A549 (cell line): ENCODE data around the gene GRIA3. TPM values are rescaled to one million over a fixed set of nuclear protein-coding genes. Genes with fewer than 3 reads are reported as not detected.

ENCODE experiments used
- ATAC-seq, 2 experiments: fragments of 200-7000 bp in 1 of 2; fragments of >200 bp in 1 of 2; cut with Nextera tagmentation in 1 of 2; cut with Tn5 transposase in 1 of 2; 3 replicates each; pipeline versions ENCODE4 v1.8.0 to v1.9.1; 2018 to 2020; ENCODE audit warnings: mild to moderate bottlenecking in 1 of 2, moderate library complexity in 1 of 2
- CTCF ChIA-PET: fragments of 300-600 bp; sonication (Branson Sonifier 250); formaldehyde crosslinking; extraction: SDS; loops from one replicate; lab custom pipeline; 2021; ENCODE audit warnings: antibody characterized with exemption, inconsistent platforms; lab: Yijun Ruan, JAX
- POLR2A ChIA-PET: fragments of 350-600 bp; formaldehyde crosslinking; extraction: SDS; loops from one replicate; lab custom pipeline; 2021; ENCODE audit warnings: antibody characterized with exemption, inconsistent platforms; lab: Yijun Ruan, JAX
- DNase-seq, 2 experiments: peaks; one replicate each; pipeline versions ENCODE4 v3.0.0 to v3.0.0-alpha.2; 2011 to 2016; ENCODE audit warnings: low read depth in 1 of 2, low spot score in 1 of 2
- FAIRE-seq: peaks from 2 replicates; lab custom pipeline; 2011; peaks lifted over from hg19 to GRCh38; lab: Jason Lieb, UNC
- H3K27ac ChIP-seq, 2 experiments: fragments of >200 bp; sonication (Bioruptor Twin); formaldehyde crosslinking; 3 replicates each; pipeline ENCODE4 v1.5.1; 2016 to 2017
- H3K4me1 ChIP-seq: fragments of >200 bp; sonication (Bioruptor Twin); formaldehyde crosslinking; 3 replicates; pipeline ENCODE4 v1.6.1; 2016
- H3K4me2 ChIP-seq: fragments of >200 bp; sonication (Bioruptor Twin); formaldehyde crosslinking; 3 replicates; pipeline ENCODE4 v1.6.1; 2016
- H3K4me3 ChIP-seq: fragments of >200 bp; sonication (Bioruptor Twin); formaldehyde crosslinking; 3 replicates; pipeline ENCODE4 v1.5.1; 2016
- H3K9me3 ChIP-seq: fragments of >200 bp; sonication (Bioruptor Twin); formaldehyde crosslinking; 3 replicates; pipeline ENCODE4 v1.6.1; 2016
- CBX8 ChIP-seq: fragments of 200-600 bp; sonication (generic); IDR thresholded peaks from 2 replicates; pipeline ENCODE4 v1.6.1; 2016
- EHF ChIP-seq: fragments of 250-450 bp; sonication (Bioruptor Pico); IDR thresholded peaks from 2 replicates; pipeline ENCODE4 v1.5.0; 2020; ENCODE audit warnings: mild to moderate bottlenecking
- EHMT2 ChIP-seq: fragments of 200-600 bp; sonication (generic); IDR thresholded peaks from 2 replicates; pipeline ENCODE4 v1.6.1; 2016; ENCODE audit warnings: antibody characterized with exemption, low read depth, mild to moderate bottlenecking, moderate library complexity
- ELK1 ChIP-seq: fragments of 150-350 bp; IDR thresholded peaks from 2 replicates; pipeline ENCODE4 v1.6.1; 2014; ENCODE audit warnings: low read depth, mild to moderate bottlenecking, low read length
- FOSL2 ChIP-seq, 2 experiments: fragments of 450-650 bp in 1 of 2; fragments of >200 bp in 1 of 2; sonication (Bioruptor Twin) in 1 of 2; formaldehyde crosslinking; IDR thresholded peaks; 2 replicates each; pipeline versions ENCODE4 v1.5.0 to v1.6.1; 2016 to 2020; ENCODE audit warnings: mild to moderate bottlenecking in 1 of 2, moderate library complexity in 1 of 2
- FOXS1 ChIP-seq: fragments of 250-450 bp; sonication (Bioruptor Pico); IDR thresholded peaks from 2 replicates; pipeline ENCODE4 v1.5.0; 2020; ENCODE audit warnings: mild to moderate bottlenecking, moderate library complexity
- HDAC2 ChIP-seq: fragments of 200-600 bp; sonication (generic); IDR thresholded peaks from 2 replicates; pipeline ENCODE4 v1.6.1; 2016
- HEYL ChIP-seq: fragments of 250-450 bp; sonication (Bioruptor Pico); IDR thresholded peaks from 2 replicates; pipeline ENCODE4 v1.8.0; 2021; ENCODE audit warnings: mild to moderate bottlenecking, moderate library complexity
- HOXB5 ChIP-seq: fragments of 250-450 bp; sonication (Bioruptor Pico); IDR thresholded peaks from 2 replicates; pipeline ENCODE4 v1.5.0; 2020; ENCODE audit warnings: mild to moderate bottlenecking, moderate library complexity
- JUN ChIP-seq, 2 experiments: fragments of >200 bp; sonication (Bioruptor Twin); formaldehyde crosslinking; IDR thresholded peaks; 2 replicates in 1 of 2; 3 replicates in 1 of 2; pipeline ENCODE4 v1.6.1; 2016 to 2017
- JUNB ChIP-seq: fragments of >200 bp; sonication (Bioruptor Twin); formaldehyde crosslinking; IDR thresholded peaks from 2 replicates; pipeline ENCODE4 v1.6.1; 2016
- MAFK ChIP-seq: fragments of 450-650 bp; IDR thresholded peaks from 2 replicates; pipeline ENCODE4 v1.6.1; 2014; ENCODE audit not compliant: partially characterized antibody
- MAZ ChIP-seq: fragments of 150-350 bp; IDR thresholded peaks from 2 replicates; pipeline ENCODE4 v1.6.1; 2014; ENCODE audit warnings: antibody characterized with exemption, low read depth, low read length, borderline replicate concordance
- MYC ChIP-seq: IDR thresholded peaks from 2 replicates; pipeline ENCODE4 v1.6.1; 2012; ENCODE audit warnings: mild to moderate bottlenecking, inconsistent platforms, low read length, improper control_type of control experiment, borderline replicate concordance
- NFE2L2 ChIP-seq: fragments of 150-350 bp; conservative IDR thresholded peaks from 2 replicates; pipeline ENCODE4 v1.6.1; 2014; ENCODE audit warnings: low read length
- NPAS2 ChIP-seq: fragments of 250-450 bp; sonication (Bioruptor Pico); IDR thresholded peaks from 2 replicates; pipeline ENCODE4 v1.8.0; 2022; ENCODE audit warnings: mild to moderate bottlenecking, moderate library complexity, borderline replicate concordance
- POLR2A ChIP-seq: IDR thresholded peaks from 2 replicates; pipeline ENCODE4 v1.6.1; 2012; ENCODE audit warnings: mild to moderate bottlenecking, low read length
- POLR2AphosphoS2 ChIP-seq: conservative IDR thresholded peaks from 2 replicates; pipeline ENCODE4 v1.6.1; 2012; ENCODE audit warnings: low read length, improper control_type of control experiment, inconsistent platforms
- RAD21 ChIP-seq, 2 experiments: fragments of >200 bp in 1 of 2; sonication (Bioruptor Twin) in 1 of 2; formaldehyde crosslinking in 1 of 2; IDR thresholded peaks in 1 of 2; conservative IDR thresholded peaks in 1 of 2; 2 replicates in 1 of 2; 3 replicates in 1 of 2; pipeline ENCODE4 v1.6.1; 2012 to 2018; ENCODE audit warnings: inconsistent platforms in 1 of 2
- RARB ChIP-seq: fragments of 250-450 bp; sonication (Bioruptor Pico); IDR thresholded peaks from 2 replicates; pipeline ENCODE4 v1.8.0; 2021; ENCODE audit warnings: mild to moderate bottlenecking, moderate library complexity
- REST ChIP-seq: fragments of 200-600 bp; sonication (generic); IDR thresholded peaks from 2 replicates; pipeline ENCODE4 v1.6.1; 2016; ENCODE audit warnings: antibody characterized with exemption, mild to moderate bottlenecking, moderate library complexity
- RFX5 ChIP-seq: fragments of 450-650 bp; IDR thresholded peaks from 2 replicates; pipeline ENCODE4 v1.7.1; 2014; ENCODE audit warnings: antibody characterized with exemption, mild to moderate bottlenecking, moderate library complexity
- RNF2 ChIP-seq: fragments of 200-600 bp; sonication (generic); IDR thresholded peaks from 2 replicates; pipeline ENCODE4 v1.6.1; 2016; ENCODE audit warnings: low read depth, mild to moderate bottlenecking, antibody characterized with exemption, moderate library complexity, borderline replicate concordance
- SMC3 ChIP-seq: fragments of >200 bp; sonication (Bioruptor Twin); formaldehyde crosslinking; IDR thresholded peaks from 3 replicates; pipeline ENCODE4 v1.6.1; 2018; ENCODE audit warnings: inconsistent platforms
- SREBF2 ChIP-seq: fragments of 450-650 bp; IDR thresholded peaks from 2 replicates; pipeline ENCODE4 v1.6.1; 2014; ENCODE audit warnings: mild to moderate bottlenecking, moderate library complexity
- TP53 ChIP-seq: fragments of 250-450 bp; sonication (Bioruptor Pico); IDR thresholded peaks from 2 replicates; pipeline ENCODE4 v1.5.0; 2021; ENCODE audit warnings: mild to moderate bottlenecking, moderate library complexity
- ZFP36 ChIP-seq: fragments of 450-650 bp; IDR thresholded peaks from 2 replicates; pipeline ENCODE4 v1.6.1; 2014; ENCODE audit warnings: borderline replicate concordance; ENCODE audit not compliant: partially characterized antibody
- ZNF302 ChIP-seq: fragments of 250-450 bp; sonication (Bioruptor Pico); IDR thresholded peaks from 2 replicates; pipeline ENCODE4 v1.9.0; 2021; ENCODE audit warnings: inconsistent platforms, mild to moderate bottlenecking, moderate library complexity
- ZSCAN20 ChIP-seq: fragments of 250-450 bp; sonication (Bioruptor Pico); IDR thresholded peaks from 2 replicates; pipeline ENCODE4 v1.8.0; 2022; ENCODE audit warnings: mild to moderate bottlenecking, moderate library complexity
- WGBS: methylation state at CpG from one replicate; pipeline ENCODE4 v1.1.6; 2017; ENCODE audit errors: missing lambda C conversion rate; 5-methylcytosine and 5-hydroxymethylcytosine counted together
- polyA plus RNA-seq, 4 experiments: library from polyadenylated mRNA; depleted of rRNA in 3 of 4; stranded (reverse); fragments of >200 nt; fragmentation: RNase III in 1 of 4; extraction: RNeasy Plus Mini Kit Qiagen cat#74134 plus additional on column Dnase treatment in 1 of 4; gene quantifications; 2 replicates in 3 of 4; 3 replicates in 1 of 4; pipeline ENCODE4 v1.2.3, GENCODE V29; 2011 to 2017
- TF ChIP-seq, protein P1 (sequence below): fragments of >200 bp; sonication (Bioruptor Twin); formaldehyde crosslinking; IDR thresholded peaks from 3 replicates; pipeline ENCODE4 v1.5.1; 2016

The GRIA3 gene
- polyA plus RNA-seq, 2 of the 4 experiments (the other 2 are of a cell fraction): not detected

- TF ChIP-seq EHMT2: no peak
- TF ChIP-seq JUNB: no peak
Measured at GRCh38 chrX:123185721-123186120, 1.6 kb downstream of the GRIA3 start (continued).

- TF ChIP-seq NFE2L2 (no peak), FOSL2 (IDR thresholded peaks at IDR 0.05) (no peak), FOSL2 (CRISPR knock-in tag; IDR thresholded peaks at IDR 0.05) (no peak), TP53 (CRISPR knock-in tag) (no peak), RFX5 (no peak), SMC3 (no peak), HOXB5 (CRISPR knock-in tag) (no peak)
- no peak for ATAC-seq
- WGBS: 72% methylated on average over 3 of the region's 3 CpGs
- Histone ChIP-seq H3K4me1 (no peaks in the 10 kb centered on the region), H3K27ac (no peak overlapping the region), H3K4me2 (no peak overlapping the region), H3K4me3 (no peak overlapping the region), H3K9me3 (no peaks in the 10 kb centered on the region)
- peak; percentile 61 for FAIRE-seq
- ChIA-PET CTCF (no interaction called here), POLR2A (no interaction called here)
- no peak for DNase-seq
Measured at GRCh38 chrX:123186801-123187200, 2.7 kb downstream of the GRIA3 start.

DNA sequence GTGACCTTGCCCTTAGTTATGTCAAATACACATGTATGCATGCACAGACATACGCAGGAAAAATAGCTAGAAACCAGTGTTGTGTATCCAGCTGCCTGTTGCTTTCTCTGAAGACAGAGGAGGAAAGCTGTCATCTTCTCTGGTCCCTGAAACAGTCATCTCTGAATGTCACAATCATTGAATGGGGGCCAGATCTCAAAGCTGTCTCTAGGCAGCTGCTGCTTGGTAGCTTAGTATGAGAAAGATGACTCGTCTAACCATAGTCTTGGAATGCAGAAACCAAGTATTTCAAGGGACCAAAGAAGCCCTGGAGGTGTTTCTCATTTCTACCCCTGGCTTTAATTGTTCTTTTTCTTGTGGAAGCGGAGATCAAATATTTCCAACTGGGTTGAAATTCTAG lies 4.0 kb downstream of the GRIA3 start:
- CTCF ChIA-PET: no interaction called here

DNA sequence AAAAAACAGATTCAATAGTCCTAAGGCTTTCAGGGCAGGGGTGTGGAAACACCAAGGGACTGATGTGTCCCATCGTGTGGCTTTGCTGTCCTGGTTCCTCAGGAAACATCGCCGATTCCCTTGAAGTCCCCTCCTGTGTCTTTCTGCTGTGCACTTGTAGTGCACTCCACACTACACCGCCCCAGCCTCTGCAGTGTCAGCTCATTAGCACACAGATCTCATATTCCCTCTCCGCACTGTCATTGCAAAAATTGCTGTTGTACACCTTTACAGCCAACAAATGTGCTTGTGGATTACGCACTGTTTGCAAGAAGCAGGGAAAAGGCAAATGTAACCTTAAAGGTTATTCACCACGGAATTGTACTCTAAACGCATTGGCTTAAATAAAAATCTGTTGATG lies 5.3 kb downstream of the GRIA3 start:
- ATAC-seq (no peak), DNase-seq (no peak), FAIRE-seq (no peak)
- no peak overlapping the region for H3K27ac ChIP-seq
- POLR2A ChIA-PET: interaction anchor here (0.5 kb wide), 1 partner anchor 1039 kb away, joined by 4 read pairs; no protein-coding TSS in a partner anchor
- no peak overlapping the region for H3K4me2 ChIP-seq
- no peak overlapping the region for H3K4me3 ChIP-seq
- WGBS: 75% methylated on average over 8 of the region's 8 CpGs
- no peaks in the 10 kb centered on the region for H3K9me3 ChIP-seq
- CTCF ChIA-PET: no interaction called here
- H3K4me1 ChIP-seq: no peaks in the 10 kb centered on the region
- TF ChIP-seq NPAS2 (CRISPR knock-in tag) (no peak), RFX5 (no peak), NFE2L2 (no peak), HDAC2 (no peak), POLR2A (no peak), FOXS1 (no peak), ZNF302 (CRISPR knock-in tag) (no peak), MYC (no peak), ELK1 (no peak), HEYL (CRISPR knock-in tag) (no peak), ZSCAN20 (CRISPR knock-in tag) (no peak), REST (no peak)
- TF ChIP-seq, protein P1, sequence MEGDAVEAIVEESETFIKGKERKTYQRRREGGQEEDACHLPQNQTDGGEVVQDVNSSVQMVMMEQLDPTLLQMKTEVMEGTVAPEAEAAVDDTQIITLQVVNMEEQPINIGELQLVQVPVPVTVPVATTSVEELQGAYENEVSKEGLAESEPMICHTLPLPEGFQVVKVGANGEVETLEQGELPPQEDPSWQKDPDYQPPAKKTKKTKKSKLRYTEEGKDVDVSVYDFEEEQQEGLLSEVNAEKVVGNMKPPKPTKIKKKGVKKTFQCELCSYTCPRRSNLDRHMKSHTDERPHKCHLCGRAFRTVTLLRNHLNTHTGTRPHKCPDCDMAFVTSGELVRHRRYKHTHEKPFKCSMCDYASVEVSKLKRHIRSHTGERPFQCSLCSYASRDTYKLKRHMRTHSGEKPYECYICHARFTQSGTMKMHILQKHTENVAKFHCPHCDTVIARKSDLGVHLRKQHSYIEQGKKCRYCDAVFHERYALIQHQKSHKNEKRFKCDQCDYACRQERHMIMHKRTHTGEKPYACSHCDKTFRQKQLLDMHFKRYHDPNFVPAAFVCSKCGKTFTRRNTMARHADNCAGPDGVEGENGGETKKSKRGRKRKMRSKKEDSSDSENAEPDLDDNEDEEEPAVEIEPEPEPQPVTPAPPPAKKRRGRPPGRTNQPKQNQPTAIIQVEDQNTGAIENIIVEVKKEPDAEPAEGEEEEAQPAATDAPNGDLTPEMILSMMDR: no peak

More for the DNA sequence above, 4.0 kb downstream of the GRIA3 start:
- Histone ChIP-seq H3K9me3 (no peaks in the 10 kb centered on the region), H3K4me2 (no peak overlapping the region), H3K27ac (no peak overlapping the region), H3K4me3 (no peak overlapping the region), H3K4me1 (no peaks in the 10 kb centered on the region)
- no peak for DNase-seq
- no peak for FAIRE-seq
- TF ChIP-seq RARB (CRISPR knock-in tag) (no peak), MAZ (no peak), HDAC2 (no peak), JUNB (no peak), MAFK (no peak), ELK1 (no peak), EHF (CRISPR knock-in tag) (no peak), RAD21 (conservative IDR thresholded peaks at IDR 0.05 in 1 of 2, IDR thresholded peaks at IDR 0.05 in 1 of 2) (no peak), RNF2 (no peak), SREBF2 (no peak), CBX8 (no peak), ZFP36 (no peak), HOXB5 (CRISPR knock-in tag) (no peak), POLR2AphosphoS2 (no peak), SMC3 (no peak), JUN (IDR thresholded peaks at IDR 0.05) (no peak), EHMT2 (no peak)
- 59% methylated on average over 3 of the region's 3 CpGs for WGBS
- ATAC-seq: no peak
- POLR2A ChIA-PET: no interaction called here
